ENCODE results near the gene ZPBP2. TPM values are rescaled to one million over a fixed set of nuclear protein-coding genes. Genes with fewer than 3 reads are reported as not detected.

The ZPBP2 gene
- total and polyA plus RNA-seq, 2 of the 13 experiments (the other 11 are each of a cell fraction or from before 2014, with no cell fraction given) = not detected

DNA sequence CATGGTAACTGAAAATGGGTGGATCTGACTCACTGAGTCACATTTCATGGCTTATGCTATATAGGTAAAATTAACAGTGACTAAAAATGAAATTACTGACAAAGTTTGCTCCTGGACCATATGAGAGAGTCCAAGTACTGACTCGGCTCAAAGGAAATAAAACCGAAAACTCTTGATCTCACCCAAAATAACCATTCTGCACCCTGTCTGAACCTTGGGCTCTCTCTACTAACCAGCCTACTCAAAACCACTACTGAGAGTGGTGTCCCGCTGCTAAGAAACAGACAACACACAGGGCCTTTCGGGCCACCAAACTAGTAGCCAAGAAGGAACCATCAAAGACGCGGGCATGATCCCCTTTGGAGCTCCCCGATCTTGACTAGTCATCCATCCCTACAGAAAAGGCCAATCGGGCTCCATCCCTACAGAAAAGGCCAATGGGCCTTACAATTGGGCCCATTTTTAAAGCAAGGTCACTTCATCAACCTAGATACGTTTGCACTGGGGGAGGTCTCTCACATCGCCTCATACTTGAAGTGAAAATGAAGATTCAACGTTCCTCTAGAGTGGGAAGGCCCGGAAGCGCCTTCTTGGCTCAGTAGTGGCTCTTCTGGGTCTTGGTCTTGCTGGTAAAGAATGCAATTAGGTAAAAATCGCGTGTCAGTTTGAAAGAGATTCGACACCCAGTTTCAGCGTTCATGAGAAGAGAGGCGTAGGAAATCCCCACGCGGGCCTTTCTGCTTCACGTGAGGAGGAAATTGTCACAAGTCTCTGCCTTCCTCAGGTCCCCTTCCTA is 720 bp upstream of the ZPBP2 start (continued):
- TF ChIP-seq RFX3 (CRISPR knock-in tag; IDR thresholded peaks at IDR 0.05) (no peak), GABPB1 (CRISPR knock-in tag; IDR thresholded peaks at IDR 0.05) (no peak), ZNF768 (CRISPR knock-in tag; IDR thresholded peaks at IDR 0.05) (no peak), ZNF124 (CRISPR knock-in tag; IDR thresholded peaks at IDR 0.05) (no peak), BORCS8-MEF2B (CRISPR knock-in tag; IDR thresholded peaks at IDR 0.05) (no peak), BCL6 (CRISPR knock-in tag; IDR thresholded peaks at IDR 0.05) (no peak), TAF1 (CRISPR knock-in tag; IDR thresholded peaks at IDR 0.05) (no peak), ZNF552 (CRISPR knock-in tag; IDR thresholded peaks at IDR 0.05; ENCODE audit: borderline replicate concordance) (no peak), RBFOX2 (IDR thresholded peaks at IDR 0.05; ENCODE audit: low read depth, low read length) (no peak), NFE2 (CRISPR knock-in tag; IDR thresholded peaks at IDR 0.05) (no peak)

DNA sequence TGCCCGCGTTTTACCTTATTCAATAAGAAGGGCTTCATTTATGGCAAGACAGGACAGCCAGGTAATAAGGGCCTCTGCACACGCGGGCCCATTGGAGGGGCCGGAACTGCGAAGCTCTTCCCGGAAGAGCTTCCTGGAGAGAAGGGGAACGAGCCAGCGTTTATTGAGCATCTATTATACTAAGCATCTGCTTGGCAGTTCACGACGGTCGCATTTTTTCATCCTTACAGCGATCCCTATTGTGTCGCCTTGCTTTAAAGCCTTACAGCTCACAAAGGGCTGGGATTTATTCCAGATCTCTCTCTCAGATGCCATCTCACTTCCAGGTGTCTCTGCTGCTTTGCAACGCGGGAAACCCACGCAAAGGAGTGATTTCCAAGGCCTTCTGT is 546 bp downstream of the ZPBP2 start:
- ATAC-seq (no peak), DNase-seq (ENCODE audit: low spot score) (no peak), FAIRE-seq (no peak)
- Histone ChIP-seq H2AFZ (ENCODE audit: low read length) (no peak overlapping the region), H3K9me3 (ENCODE audit: low read length) (no peaks in the 10 kb centered on the region), H3K27ac (ENCODE audit: extremely low read length, insufficient read depth, low read length) (no peak overlapping the region), H3K27me3 (ENCODE audit: control insufficient read depth in 1 of 2, insufficient read depth in 2 of 2, low read length in 2 of 2) (peaks cover 6 to 44% of the 10 kb centered on the region in 2 experiments), H3K36me3 (replicated peaks in 1 of 2; ENCODE audit: control insufficient read depth in 1 of 2, insufficient read depth in 2 of 2, low read length in 2 of 2) (no peaks in the 10 kb centered on the region), H3K79me2 (ENCODE audit: insufficient read depth, low read length) (no peaks in the 10 kb centered on the region), H3K9ac (ENCODE audit: insufficient read depth, low read depth, low read length) (no peak overlapping the region), H3K4me2 (ENCODE audit: low read depth, low read length) (no peak overlapping the region), H3K4me3 (replicated peaks in 1 of 3; ENCODE audit: insufficient read depth in 1 of 3, low read depth in 2 of 3, low read length in 3 of 3) (no peak overlapping the region), H3K4me1 (ENCODE audit: insufficient read depth, low read length) (peaks cover 5% of the 10 kb centered on the region), H4K20me1 (ENCODE audit: insufficient read depth, low read length) (no peaks in the 10 kb centered on the region)
- ChIA-PET POLR2A (no interaction called here), CTCF (ENCODE audit: low intra/inter-chr PET ratio, low total read pairs) (no interaction called here)
- 71% methylated on average over 17 of the region's 17 CpGs for WGBS (ENCODE audit: low lambda C conversion rate)
- in situ Hi-C loops (cut with HindIII; ENCODE audit: extremely low pct_ligation_motif_present, low pct_unique_long_range_greater_than_20kb) (no loop called here), intact Hi-C loops (cut with micrococcal nuclease; ENCODE audit: unreplicated experiment) (loop anchor here (10.0 kb wide), 1 partner anchor 94 kb away; no protein-coding TSS in a partner anchor)
- BruUV-seq (replicated peaks) = no TSS peak
- no peak for TF ChIP-seq MXD4 (CRISPR knock-in tag; IDR thresholded peaks at IDR 0.05)
- TF ChIP-seq CHD2 (IDR thresholded peaks at IDR 0.05; ENCODE audit: low read depth, low read length) = no peak
- TF ChIP-seq ZC3H13 (CRISPR knock-in tag; IDR thresholded peaks at IDR 0.05) = no peak
- TF ChIP-seq, protein P1, sequence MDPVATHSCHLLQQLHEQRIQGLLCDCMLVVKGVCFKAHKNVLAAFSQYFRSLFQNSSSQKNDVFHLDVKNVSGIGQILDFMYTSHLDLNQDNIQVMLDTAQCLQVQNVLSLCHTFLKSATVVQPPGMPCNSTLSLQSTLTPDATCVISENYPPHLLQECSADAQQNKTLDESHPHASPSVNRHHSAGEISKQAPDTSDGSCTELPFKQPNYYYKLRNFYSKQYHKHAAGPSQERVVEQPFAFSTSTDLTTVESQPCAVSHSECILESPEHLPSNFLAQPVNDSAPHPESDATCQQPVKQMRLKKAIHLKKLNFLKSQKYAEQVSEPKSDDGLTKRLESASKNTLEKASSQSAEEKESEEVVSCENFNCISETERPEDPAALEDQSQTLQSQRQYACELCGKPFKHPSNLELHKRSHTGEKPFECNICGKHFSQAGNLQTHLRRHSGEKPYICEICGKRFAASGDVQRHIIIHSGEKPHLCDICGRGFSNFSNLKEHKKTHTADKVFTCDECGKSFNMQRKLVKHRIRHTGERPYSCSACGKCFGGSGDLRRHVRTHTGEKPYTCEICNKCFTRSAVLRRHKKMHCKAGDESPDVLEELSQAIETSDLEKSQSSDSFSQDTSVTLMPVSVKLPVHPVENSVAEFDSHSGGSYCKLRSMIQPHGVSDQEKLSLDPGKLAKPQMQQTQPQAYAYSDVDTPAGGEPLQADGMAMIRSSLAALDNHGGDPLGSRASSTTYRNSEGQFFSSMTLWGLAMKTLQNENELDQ (CRISPR knock-in tag; IDR thresholded peaks at IDR 0.05; ENCODE audit: borderline replicate concordance) = no peak
- no peak for TF ChIP-seq CBX2 (IDR thresholded peaks at IDR 0.05; ENCODE audit: low read depth, low read length)
- no peak for TF ChIP-seq CBX2 (CRISPR knock-in tag; IDR thresholded peaks at IDR 0.05; ENCODE audit: low read depth)
- TF ChIP-seq, protein P2, sequence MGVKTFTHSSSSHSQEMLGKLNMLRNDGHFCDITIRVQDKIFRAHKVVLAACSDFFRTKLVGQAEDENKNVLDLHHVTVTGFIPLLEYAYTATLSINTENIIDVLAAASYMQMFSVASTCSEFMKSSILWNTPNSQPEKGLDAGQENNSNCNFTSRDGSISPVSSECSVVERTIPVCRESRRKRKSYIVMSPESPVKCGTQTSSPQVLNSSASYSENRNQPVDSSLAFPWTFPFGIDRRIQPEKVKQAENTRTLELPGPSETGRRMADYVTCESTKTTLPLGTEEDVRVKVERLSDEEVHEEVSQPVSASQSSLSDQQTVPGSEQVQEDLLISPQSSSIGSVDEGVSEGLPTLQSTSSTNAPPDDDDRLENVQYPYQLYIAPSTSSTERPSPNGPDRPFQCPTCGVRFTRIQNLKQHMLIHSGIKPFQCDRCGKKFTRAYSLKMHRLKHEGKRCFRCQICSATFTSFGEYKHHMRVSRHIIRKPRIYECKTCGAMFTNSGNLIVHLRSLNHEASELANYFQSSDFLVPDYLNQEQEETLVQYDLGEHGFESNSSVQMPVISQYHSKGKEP (CRISPR knock-in tag; IDR thresholded peaks at IDR 0.05) = no peak
- no peak for TF ChIP-seq ZFP36 (IDR thresholded peaks at IDR 0.05; ENCODE audit: borderline replicate concordance, low read depth, low read length, partially characterized antibody)
- TF ChIP-seq NONO (IDR thresholded peaks at IDR 0.05) = no peak
- TF ChIP-seq NONO (CRISPR knock-in tag; conservative IDR thresholded peaks at IDR 0.05) = no peak
- TF ChIP-seq FOXJ3 (CRISPR knock-in tag; IDR thresholded peaks at IDR 0.05; ENCODE audit: borderline replicate concordance) = no peak
- no peak for TF ChIP-seq HNRNPH1 (optimal IDR thresholded peaks at IDR 0.05; ENCODE audit: low read depth, low read length)
- TF ChIP-seq MATR3 (CRISPR knock-in tag; IDR thresholded peaks at IDR 0.05) = no peak
